ACC112 (cell line): ENCODE data around the gene PIGO.
A peak's percentile ranks its signal among the peaks of the same experiment; 100 is the strongest.

Experiments
- H2AFZ ChIP-seq: fragments of 200-600 bp; sonication (generic); one replicate; pipeline ENCODE4 v1.6.0; 2017; ENCODE audit warnings: antibody characterized with exemption, low read length; ENCODE audit not compliant: unreplicated experiment
- H3K27ac ChIP-seq: fragments of 200-600 bp; sonication (generic); 2 replicates; pipeline ENCODE4 v1.5.1; 2014; ENCODE audit warnings: low read depth, mild to moderate bottlenecking, antibody characterized with exemption, low read length, moderate library complexity
- H3K27me3 ChIP-seq: fragments of 200-600 bp; sonication (generic); 2 replicates; pipeline ENCODE4 v1.6.1; 2014; ENCODE audit warnings: mild to moderate bottlenecking, antibody characterized with exemption, low read length, moderate library complexity, mixed read lengths; ENCODE audit not compliant: insufficient read depth
- H3K36me3 ChIP-seq: fragments of 200-600 bp; sonication (generic); 2 replicates; pipeline ENCODE4 v1.6.1; 2016; ENCODE audit warnings: mild to moderate bottlenecking, antibody characterized with exemption, low read length, moderate library complexity, mixed read lengths; ENCODE audit not compliant: insufficient read depth
- H3K4me1 ChIP-seq: fragments of 200-600 bp; sonication (generic); one replicate; pipeline ENCODE4 v1.6.1; 2016; ENCODE audit warnings: low read length, mixed read lengths; ENCODE audit not compliant: insufficient read depth, unreplicated experiment, control insufficient read depth
- H3K4me3 ChIP-seq: fragments of 200-600 bp; sonication (generic); 2 replicates; pipeline ENCODE4 v1.5.1; 2014; ENCODE audit warnings: mild to moderate bottlenecking, low read depth, low read length
- H3K79me2 ChIP-seq: fragments of 200-600 bp; sonication (generic); one replicate; pipeline ENCODE4 v1.6.0; 2016; ENCODE audit warnings: low read length; ENCODE audit not compliant: control insufficient read depth, unreplicated experiment, insufficient read depth

Gene PIGO

GRCh38 chr9:35105571-35106342 lies 9.4 kb upstream of the PIGO start:
- no peak overlapping the region for H2AFZ ChIP-seq
- H3K27me3 ChIP-seq: no peaks in the 10 kb centered on the region
- H3K79me2 ChIP-seq: peaks cover 40% of the 10 kb centered on the region
- no peak overlapping the region for H3K27ac ChIP-seq
- H3K4me3 ChIP-seq: no peak overlapping the region
- peaks cover 7% of the 10 kb centered on the region; the same call in 1 of the 2 replicates for H3K36me3 ChIP-seq
- peaks cover 32% of the 10 kb centered on the region for H3K4me1 ChIP-seq

GRCh38 chr9:35105126-35105525 lies 8.7 kb upstream of the PIGO start:
- Histone ChIP-seq H3K4me1 (peaks cover 26% of the 10 kb centered on the region), H3K27ac (peak overlapping the region; percentile 98; the same call in 1 of the 2 replicates), H2AFZ (no peak overlapping the region), H3K79me2 (peaks cover 33% of the 10 kb centered on the region), H3K4me3 (no peak overlapping the region), H3K27me3 (no peaks in the 10 kb centered on the region), H3K36me3 (peaks cover 7% of the 10 kb centered on the region; the same call in 1 of the 2 replicates)

GRCh38 chr9:35104586-35104985 lies 8.2 kb upstream of the PIGO start:
- peak overlapping the region; percentile 98 for H3K27ac ChIP-seq
- peaks cover 7% of the 10 kb centered on the region; the same call in 1 of the 2 replicates for H3K36me3 ChIP-seq
- H3K4me3 ChIP-seq: no peak overlapping the region
- peaks cover 28% of the 10 kb centered on the region for H3K79me2 ChIP-seq
- no peak overlapping the region for H2AFZ ChIP-seq
- H3K27me3 ChIP-seq: no peaks in the 10 kb centered on the region
- H3K4me1 ChIP-seq: peaks cover 21% of the 10 kb centered on the region

GRCh38 chr9:35103660-35104191 lies 7.3 kb upstream of the PIGO start:
- Histone ChIP-seq H3K36me3 (peaks cover 7% of the 10 kb centered on the region; the same call in 1 of the 2 replicates), H3K27me3 (no peaks in the 10 kb centered on the region), H3K4me3 (peak overlapping the region; percentile 84), H2AFZ (peak overlapping the region; percentile 54), H3K27ac (peak overlapping the region; percentile 98), H3K79me2 (peaks cover 19% of the 10 kb centered on the region), H3K4me1 (peaks cover 14% of the 10 kb centered on the region)

GRCh38 chr9:35102769-35103659 lies 6.6 kb upstream of the PIGO start, which contains the start of gene STOML2:
Gene STOML2, minus strand, starts transcription at chr9:35103131. Its CDS starts 37 bp downstream, at chr9:35103094.
- Histone ChIP-seq H2AFZ (peak within 1 kb of the TSS; percentile 54), H3K79me2 (peaks cover 17% of the 10 kb centered on the region), H3K4me1 (peaks cover 14% of the 10 kb centered on the region), H3K27ac (peak within 1 kb of the TSS; percentile 98), H3K27me3 (no peaks in the 10 kb centered on the region), H3K36me3 (peaks cover 7% of the 10 kb centered on the region; the same call in 1 of the 2 replicates), H3K4me3 (peak within 1 kb of the TSS; percentile 84)

GRCh38 chr9:35102465-35102768 lies 6.0 kb upstream of the PIGO start:
- peaks cover 7% of the 10 kb centered on the region; the same call in 1 of the 2 replicates for H3K36me3 ChIP-seq
- H2AFZ ChIP-seq: no peak overlapping the region
- H3K27me3 ChIP-seq: no peaks in the 10 kb centered on the region
- peak overlapping the region; percentile 98 for H3K27ac ChIP-seq
- H3K79me2 ChIP-seq: peaks cover 17% of the 10 kb centered on the region
- peak overlapping the region; percentile 84 for H3K4me3 ChIP-seq
- peaks cover 14% of the 10 kb centered on the region for H3K4me1 ChIP-seq

GRCh38 chr9:35097573-35097972 lies 1.2 kb upstream of the PIGO start:
- peaks cover 14% of the 10 kb centered on the region for H3K79me2 ChIP-seq
- H2AFZ ChIP-seq: no peak overlapping the region
- peaks cover 4% of the 10 kb centered on the region; the same call in 1 of the 2 replicates for H3K36me3 ChIP-seq
- no peak overlapping the region for H3K4me3 ChIP-seq
- H3K27ac ChIP-seq: no peak overlapping the region
- H3K4me1 ChIP-seq: peaks cover 13% of the 10 kb centered on the region
- no peaks in the 10 kb centered on the region for H3K27me3 ChIP-seq

- no peak overlapping the region for H2AFZ ChIP-seq
- H3K27me3 ChIP-seq: no peaks in the 10 kb centered on the region
- H3K79me2 ChIP-seq: no peaks in the 10 kb centered on the region
- H3K4me3 ChIP-seq: no peak overlapping the region
- peaks cover 15% of the 10 kb centered on the region for H3K36me3 ChIP-seq
- no peak overlapping the region for H3K27ac ChIP-seq
- peaks cover 5% of the 10 kb centered on the region for H3K4me1 ChIP-seq
Observed at GRCh38 chr9:35091536-35091935, 4.9 kb downstream of the PIGO start.

- H2AFZ ChIP-seq: no peak overlapping the region
- H3K36me3 ChIP-seq: peaks cover 15% of the 10 kb centered on the region
Observed at GRCh38 chr9:35089434-35089833, 7.0 kb downstream of the PIGO start.

GRCh38 chr9:35085078-35085477 lies 11.3 kb downstream of the PIGO start:
- Histone ChIP-seq H3K27me3 (no peaks in the 10 kb centered on the region), H2AFZ (no peak overlapping the region), H3K79me2 (no peaks in the 10 kb centered on the region), H3K4me1 (no peaks in the 10 kb centered on the region), H3K4me3 (no peak overlapping the region), H3K27ac (no peak overlapping the region), H3K36me3 (0 out of 2 replicates have a peak, but pooled peaks cover 3% of the 10 kb centered on the region)

More at GRCh38 chr9:35089434-35089833, 7.0 kb downstream of the PIGO start:
- no peaks in the 10 kb centered on the region for H3K4me1 ChIP-seq
- H3K27ac ChIP-seq: no peak overlapping the region
- H3K79me2 ChIP-seq: no peaks in the 10 kb centered on the region
- H3K4me3 ChIP-seq: no peak overlapping the region
- H3K27me3 ChIP-seq: no peaks in the 10 kb centered on the region
